Natural killer cell treated with Interleukin-12 subunit alpha and Interleukin-12 subunit beta and Interleukin-15 and Interleukin-18, amount 100 ng/mL, for 72 hours (primary cell): ENCODE data around the gene LYPD5. TPM values are rescaled to one million over a fixed set of nuclear protein-coding genes. Genes with fewer than 3 reads are reported as not detected.

Experiments
- ATAC-seq, 2 donors: fragments of 150-1000 bp; cut with Tn5 transposase in 1 of 2; sonication (Bioruptor Pico), chemical (Tn5 transposase) in 1 of 2; 2 replicates each; pipeline ENCODE4 v1.10.0; 2021
- DNase-seq: peaks from one replicate; pipeline ENCODE4 v3.0.0; 2022; ENCODE audit warnings: low spot score
- H3K27ac Mint-ChIP-seq, 2 donors: 1 replicate in 1 of 2; 2 replicates in 1 of 2; pipeline ENCODE4 v1.8.0; 2022; ENCODE audit warnings: mixed read lengths in 2 of 2, mild to moderate bottlenecking in 1 of 2, moderate library complexity in 1 of 2
- H3K27me3 Mint-ChIP-seq, 2 donors: 1 replicate in 1 of 2; 2 replicates in 1 of 2; pipeline ENCODE4 v1.8.0; 2022; ENCODE audit warnings: mixed read lengths in 2 of 2
- H3K36me3 Mint-ChIP-seq: one replicate; pipeline ENCODE4 v1.8.0; 2022; ENCODE audit warnings: mixed read lengths
- H3K4me1 Mint-ChIP-seq, 2 donors: 1 replicate in 1 of 2; 2 replicates in 1 of 2; pipeline ENCODE4 v1.8.0; 2022; ENCODE audit warnings: low read depth in 2 of 2, mixed read lengths in 2 of 2, mild to moderate bottlenecking in 1 of 2
- H3K4me3 Mint-ChIP-seq: one replicate; pipeline ENCODE4 v1.8.0; 2022; ENCODE audit warnings: mixed read lengths
- H3K9me3 Mint-ChIP-seq: 2 replicates; pipeline ENCODE4 v1.8.0; 2022; ENCODE audit warnings: mixed read lengths
- total RNA-seq, 2 donors: library from RNA; stranded (reverse); gene quantifications; one replicate each; pipeline ENCODE4 v1.2.3, GENCODE V29; 2022

LYPD5 gene
- total RNA-seq, 2 donors from 2014 or later: 0.29 TPM; not detected in 1

DNA sequence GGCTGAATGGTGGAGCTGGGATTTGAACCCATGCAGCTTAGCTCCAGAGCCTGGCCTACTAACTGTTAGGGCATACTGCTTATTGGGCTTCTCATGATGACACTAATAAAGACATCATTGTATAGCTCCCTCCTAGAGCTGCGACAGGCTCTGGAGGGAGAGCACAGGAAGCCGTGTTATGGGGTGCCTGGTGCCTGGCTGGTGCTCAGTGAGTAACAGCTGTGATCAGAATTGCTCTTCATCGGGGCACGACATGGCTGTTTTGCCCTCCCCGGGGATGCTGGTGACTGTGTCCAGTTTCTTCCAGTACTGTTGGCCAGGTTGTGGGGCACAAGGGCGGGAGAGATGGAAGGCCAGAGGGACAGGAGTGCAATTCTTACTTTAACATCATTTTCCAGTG, 5.1 kb downstream of the LYPD5 start:
- Mint-ChIP-seq H3K9me3 (peaks cover 2% of the 10 kb centered on the region), H3K27ac (no peak overlapping the region), H3K36me3 (no peaks in the 10 kb centered on the region), H3K27me3 (peaks cover 29 to 32% of the 10 kb centered on the region in 2 donors), H3K4me3 (peak overlapping the region; percentile 23), H3K4me1 (peaks cover 5 to 15% of the 10 kb centered on the region in 2 donors)
- ATAC-seq: no peak
- no peak for DNase-seq

DNA sequence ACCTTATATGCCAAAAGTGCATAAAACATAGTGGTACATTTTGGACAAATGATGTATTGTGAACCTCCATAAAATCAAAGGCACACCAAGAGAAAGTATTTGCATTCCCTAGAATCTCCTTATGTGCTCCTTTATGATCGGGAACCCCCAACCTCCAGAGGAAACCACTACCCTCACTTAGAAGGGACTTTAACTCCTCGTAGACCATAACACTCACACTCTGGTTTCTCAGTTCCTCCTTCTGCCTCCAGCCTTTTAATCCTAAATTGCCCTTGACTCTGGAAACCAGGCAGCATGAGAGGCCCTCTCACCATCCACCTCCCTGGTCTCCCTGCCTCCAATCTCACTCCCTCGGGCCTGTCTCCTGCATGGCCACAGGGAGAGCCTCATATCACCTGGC, 11.7 kb downstream of the LYPD5 start:
- no peaks in the 10 kb centered on the region for H3K9me3 Mint-ChIP-seq
- H3K36me3 Mint-ChIP-seq: no peaks in the 10 kb centered on the region
- no peak for ATAC-seq
- peaks cover 13 to 18% of the 10 kb centered on the region in 2 donors for H3K27me3 Mint-ChIP-seq
- DNase-seq: no peak
- H3K27ac Mint-ChIP-seq: no peak overlapping the region
- no peak overlapping the region for H3K4me3 Mint-ChIP-seq
- peaks cover 0 to 5% of the 10 kb centered on the region in 2 donors for H3K4me1 Mint-ChIP-seq

DNA sequence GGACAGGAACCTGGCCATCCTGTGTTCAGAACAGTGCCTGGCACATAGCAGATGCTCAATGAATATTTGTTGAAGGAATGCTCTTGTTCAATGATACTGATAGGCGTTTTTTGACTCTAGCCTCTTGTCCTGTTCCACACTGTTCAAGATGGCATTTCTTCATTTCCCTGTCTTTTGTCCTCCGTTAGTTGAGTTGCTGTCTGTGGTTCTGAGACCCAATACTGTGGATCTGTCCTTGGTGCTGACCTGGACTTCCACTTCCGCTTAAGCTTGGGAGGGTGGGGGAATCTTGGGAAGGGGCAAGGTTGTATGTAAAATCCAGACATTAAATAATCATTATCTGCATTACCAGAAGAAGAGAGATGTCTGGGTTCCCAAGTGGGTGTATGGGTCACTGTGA, 13.2 kb downstream of the LYPD5 start:
- no peaks in the 10 kb centered on the region for H3K9me3 Mint-ChIP-seq
- no peak overlapping the region for H3K27ac Mint-ChIP-seq
- DNase-seq (no peak), ATAC-seq (no peak)
- H3K4me1 Mint-ChIP-seq: peaks cover 10 to 20% of the 10 kb centered on the region in 2 donors
- H3K4me3 Mint-ChIP-seq: no peak overlapping the region
- H3K36me3 Mint-ChIP-seq: no peaks in the 10 kb centered on the region
- peaks cover 13 to 17% of the 10 kb centered on the region in 2 donors for H3K27me3 Mint-ChIP-seq

DNA sequence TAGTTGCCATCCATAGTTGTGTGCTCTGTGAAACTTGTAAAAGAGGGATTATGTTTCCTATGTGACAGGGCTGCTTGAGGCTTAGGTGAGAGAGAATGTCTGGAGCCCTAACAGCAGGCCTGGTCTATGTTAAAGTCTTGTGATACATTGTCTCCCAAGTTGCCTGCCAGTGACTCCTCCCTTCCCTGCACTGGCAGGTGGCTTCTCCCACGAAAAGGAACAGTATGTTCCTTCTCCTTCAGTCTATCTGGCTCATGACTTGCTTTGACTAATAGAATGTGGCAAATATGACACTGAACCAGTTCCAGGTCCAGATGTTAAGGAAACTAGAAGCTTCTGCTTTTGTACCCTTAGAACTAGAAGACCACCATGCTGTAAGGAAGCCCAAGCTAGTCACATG, 15.6 kb downstream of the LYPD5 start:
- Mint-ChIP-seq H3K27ac (no peak overlapping the region), H3K27me3 (peaks cover 8 to 19% of the 10 kb centered on the region in 2 donors), H3K4me3 (no peak overlapping the region), H3K36me3 (no peaks in the 10 kb centered on the region), H3K4me1 (peaks cover 23 to 39% of the 10 kb centered on the region in 2 donors), H3K9me3 (no peaks in the 10 kb centered on the region)
- ATAC-seq: no peak
- DNase-seq: no peak

DNA sequence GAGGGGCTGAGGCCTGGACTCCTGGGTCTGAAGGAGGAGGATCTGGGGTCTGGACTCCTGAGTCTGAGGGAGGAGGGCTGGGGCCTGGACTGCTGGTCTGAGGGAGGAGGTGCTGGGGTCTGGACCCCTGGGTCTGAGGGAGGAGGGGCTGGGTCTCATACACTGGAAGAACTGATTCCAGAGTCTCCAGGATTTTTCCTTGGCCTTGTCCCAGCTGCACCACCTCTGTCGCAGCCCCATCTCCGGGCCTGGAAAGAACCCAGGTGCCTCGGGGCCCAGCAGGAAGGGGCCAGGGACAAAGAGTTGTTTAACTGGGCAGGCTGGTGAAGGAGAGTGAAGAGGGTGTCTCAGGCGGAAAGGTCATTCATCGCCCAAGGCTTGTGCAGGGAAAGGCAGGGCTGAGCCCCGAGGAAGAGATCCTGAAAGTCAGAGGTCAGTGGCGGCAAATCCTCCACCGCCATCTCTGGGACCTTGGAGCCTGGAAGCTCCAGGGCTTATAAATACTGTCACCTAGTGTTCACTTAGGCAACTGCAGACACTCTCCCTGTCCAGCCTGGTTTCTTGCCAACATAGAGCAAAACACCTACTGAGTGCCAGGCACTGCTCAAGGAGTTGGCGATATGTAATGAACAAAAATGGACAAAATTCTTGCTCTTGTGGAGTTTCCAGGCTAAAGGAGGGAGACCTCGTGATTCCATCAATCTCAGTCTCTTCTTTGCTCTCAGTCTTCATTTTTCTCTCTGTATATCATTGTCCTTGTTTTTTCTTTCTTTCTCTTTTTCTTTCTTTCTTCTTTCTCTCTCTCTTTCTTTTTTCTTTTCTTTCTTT, 17.1 kb downstream of the LYPD5 start:
- H3K4me1 Mint-ChIP-seq: peaks cover 31 to 48% of the 10 kb centered on the region in 2 donors
- peaks cover 8 to 26% of the 10 kb centered on the region in 2 donors for H3K27me3 Mint-ChIP-seq
- ATAC-seq: peak; percentile 33 to 82
- peak overlapping the region; percentile 42 for H3K4me3 Mint-ChIP-seq
- DNase-seq: no peak
- no peaks in the 10 kb centered on the region for H3K9me3 Mint-ChIP-seq
- H3K27ac Mint-ChIP-seq: peak overlapping the region; percentile 13 to 80
- no peaks in the 10 kb centered on the region for H3K36me3 Mint-ChIP-seq

DNA sequence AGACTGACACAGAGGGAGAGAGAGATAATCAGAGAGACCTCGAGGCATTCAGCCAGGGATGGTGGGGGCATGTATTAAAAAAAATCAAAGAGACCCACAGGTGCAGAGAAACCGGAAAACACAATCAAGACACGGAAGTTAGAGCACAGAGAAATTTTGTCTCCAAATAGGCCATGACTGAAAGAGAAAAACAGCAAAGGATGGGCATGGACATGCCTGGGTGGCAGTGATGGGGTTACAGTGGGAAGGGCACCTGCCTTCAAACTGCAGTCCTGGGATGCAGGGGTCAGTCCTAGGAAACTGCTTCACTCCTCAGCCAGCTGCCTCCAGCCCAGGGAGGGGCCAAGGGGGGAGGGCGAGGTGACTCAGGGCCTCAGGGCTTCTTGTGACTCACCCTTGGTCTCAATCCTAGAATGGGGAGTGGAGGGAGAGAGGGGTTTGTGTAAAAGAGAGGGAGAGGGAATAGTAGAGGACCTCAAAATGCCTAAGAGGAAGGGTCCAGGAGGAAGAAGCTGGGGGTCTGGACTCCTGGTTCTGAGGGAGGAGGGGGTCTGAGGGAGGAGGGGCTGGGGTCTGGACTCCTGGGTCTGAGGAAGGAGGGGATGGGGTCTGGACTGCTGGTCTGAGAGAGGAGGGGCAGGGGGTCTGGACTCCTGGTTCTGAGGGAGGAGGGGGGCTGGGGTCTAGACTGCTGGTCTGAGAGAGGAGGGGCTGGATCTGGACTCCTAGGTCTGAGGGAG, 17.8 kb downstream of the LYPD5 start:
- peaks cover 8 to 27% of the 10 kb centered on the region in 2 donors for H3K27me3 Mint-ChIP-seq
- H3K27ac Mint-ChIP-seq: peak overlapping the region; percentile 13 to 80
- peaks cover 34 to 53% of the 10 kb centered on the region in 2 donors for H3K4me1 Mint-ChIP-seq
- H3K36me3 Mint-ChIP-seq: no peaks in the 10 kb centered on the region
- peak overlapping the region; percentile 42 for H3K4me3 Mint-ChIP-seq
- ATAC-seq (peak; percentile 58 to 59), DNase-seq (no peak)
- H3K9me3 Mint-ChIP-seq: no peaks in the 10 kb centered on the region

DNA sequence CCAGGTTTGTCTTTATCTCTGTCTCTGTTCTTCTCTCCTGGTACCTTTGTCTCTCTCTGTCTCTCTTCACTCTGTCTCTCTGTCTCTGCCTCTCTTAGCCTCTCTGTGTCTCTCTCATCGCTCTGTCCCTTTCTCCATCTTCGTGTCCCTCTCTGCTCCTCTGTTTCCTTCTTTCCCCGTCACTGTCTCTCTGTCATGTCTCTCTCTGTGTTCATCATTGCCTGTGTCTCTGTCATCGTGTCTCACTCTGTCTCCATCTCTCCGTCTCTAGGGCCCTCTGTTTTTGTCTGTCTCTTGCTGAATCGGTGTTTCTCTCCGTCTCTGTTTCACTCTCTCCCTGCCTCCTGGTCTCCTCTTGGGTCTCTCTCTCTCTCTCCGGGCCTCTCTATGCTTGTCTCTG, 18.6 kb downstream of the LYPD5 start:
- DNase-seq: no peak
- H3K4me1 Mint-ChIP-seq: peaks cover 40 to 58% of the 10 kb centered on the region in 2 donors
- no peaks in the 10 kb centered on the region for H3K36me3 Mint-ChIP-seq
- H3K9me3 Mint-ChIP-seq: no peaks in the 10 kb centered on the region
- H3K27me3 Mint-ChIP-seq: peaks cover under 1 to 22% of the 10 kb centered on the region in 2 donors
- ATAC-seq: no peak
- peak overlapping the region; percentile 13 to 80 for H3K27ac Mint-ChIP-seq
- H3K4me3 Mint-ChIP-seq: peak overlapping the region; percentile 42

DNA sequence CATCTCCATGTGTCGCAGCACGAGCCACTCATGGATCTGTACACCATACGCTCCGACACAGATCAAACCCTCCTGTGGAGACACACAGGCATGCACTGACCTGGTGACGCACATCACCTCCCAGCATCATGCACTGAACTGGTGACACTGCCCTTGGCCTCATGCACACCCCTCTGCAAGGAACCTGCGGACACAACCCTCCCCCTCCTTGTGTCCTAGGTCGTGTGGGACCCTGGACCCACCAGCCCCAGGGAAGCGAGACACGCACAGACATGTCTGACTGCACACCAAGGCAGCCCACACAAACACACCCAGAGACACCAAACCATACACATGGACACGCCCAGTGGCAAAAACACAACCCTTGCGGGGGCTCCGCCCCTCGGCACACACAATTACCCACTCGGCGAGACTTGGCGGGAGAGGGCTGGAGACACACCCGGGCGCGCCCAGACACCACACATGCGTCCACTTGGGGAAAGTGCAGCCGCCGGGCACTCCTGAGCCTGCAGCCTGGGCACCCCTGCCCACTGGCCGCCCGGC, 19.5 kb downstream of the LYPD5 start:
- ATAC-seq (no peak), DNase-seq (no peak)
- Mint-ChIP-seq H3K4me3 (peak overlapping the region; percentile 91), H3K27me3 (peaks cover 0 to 30% of the 10 kb centered on the region in 2 donors), H3K36me3 (no peaks in the 10 kb centered on the region), H3K9me3 (no peaks in the 10 kb centered on the region), H3K27ac (peak overlapping the region; percentile 80 to 81), H3K4me1 (peaks cover 48 to 67% of the 10 kb centered on the region in 2 donors)

DNA sequence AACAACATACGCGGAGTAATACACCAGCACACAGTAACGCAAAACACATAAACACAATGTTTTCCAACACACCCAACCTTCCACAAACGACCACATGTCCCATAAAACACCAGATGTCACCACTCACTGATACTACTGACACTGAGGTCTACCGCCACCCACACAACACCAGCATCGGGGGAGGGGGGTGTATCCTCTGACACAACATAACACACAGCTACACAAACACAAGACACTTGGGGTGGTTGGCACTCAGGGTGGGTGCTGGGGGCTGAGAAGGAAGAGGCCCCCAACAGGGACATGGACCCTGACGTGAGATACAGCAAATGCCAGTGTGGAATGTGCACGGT, 20.0 kb downstream of the LYPD5 start:
- no peaks in the 10 kb centered on the region for H3K36me3 Mint-ChIP-seq
- ATAC-seq: no peak
- H3K4me1 Mint-ChIP-seq: peaks cover 51 to 72% of the 10 kb centered on the region in 2 donors
- peaks cover 0 to 30% of the 10 kb centered on the region in 2 donors for H3K27me3 Mint-ChIP-seq
- peak overlapping the region; percentile 91 for H3K4me3 Mint-ChIP-seq
- no peak for DNase-seq
- H3K27ac Mint-ChIP-seq: peak overlapping the region; percentile 80 to 81
- no peaks in the 10 kb centered on the region for H3K9me3 Mint-ChIP-seq

DNA sequence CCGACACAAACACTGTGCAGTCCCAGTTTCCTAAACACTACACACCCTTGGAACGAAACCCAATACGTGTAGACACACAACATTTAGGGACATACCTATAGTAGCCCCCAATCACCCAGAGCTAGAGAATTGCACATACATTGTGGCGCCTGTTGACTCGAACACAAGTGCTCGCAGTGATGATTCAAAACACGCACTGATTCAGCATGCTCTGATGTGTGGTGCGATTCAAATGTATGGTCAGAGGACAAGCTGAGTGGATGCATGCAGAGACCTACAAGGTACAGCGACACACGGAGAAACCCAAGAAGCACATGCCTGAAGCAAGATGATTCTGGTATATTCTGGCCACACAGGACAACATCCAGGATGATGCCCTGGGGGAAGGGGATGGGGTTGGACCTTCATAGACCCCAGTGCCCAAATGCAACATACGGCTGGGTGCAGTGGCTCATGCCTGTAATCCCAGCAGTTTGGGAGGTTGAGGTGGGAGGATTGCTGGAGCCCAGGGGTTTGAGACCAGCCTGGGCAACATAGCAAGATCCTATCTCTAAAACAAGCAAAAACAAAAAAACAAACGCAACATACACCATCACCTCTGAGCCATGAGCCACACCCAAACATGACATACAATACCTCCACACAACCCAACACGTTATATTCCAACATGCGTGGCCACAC, 20.5 kb downstream of the LYPD5 start:
- Mint-ChIP-seq H3K36me3 (no peaks in the 10 kb centered on the region), H3K4me1 (peaks cover 55 to 77% of the 10 kb centered on the region in 2 donors), H3K27me3 (peaks cover 0 to 32% of the 10 kb centered on the region in 2 donors), H3K9me3 (no peaks in the 10 kb centered on the region), H3K27ac (peak overlapping the region; percentile 80 to 81), H3K4me3 (peak overlapping the region; percentile 91)
- ATAC-seq (peak in 1 of 2 donors; percentile 58), DNase-seq (no peak)

DNA sequence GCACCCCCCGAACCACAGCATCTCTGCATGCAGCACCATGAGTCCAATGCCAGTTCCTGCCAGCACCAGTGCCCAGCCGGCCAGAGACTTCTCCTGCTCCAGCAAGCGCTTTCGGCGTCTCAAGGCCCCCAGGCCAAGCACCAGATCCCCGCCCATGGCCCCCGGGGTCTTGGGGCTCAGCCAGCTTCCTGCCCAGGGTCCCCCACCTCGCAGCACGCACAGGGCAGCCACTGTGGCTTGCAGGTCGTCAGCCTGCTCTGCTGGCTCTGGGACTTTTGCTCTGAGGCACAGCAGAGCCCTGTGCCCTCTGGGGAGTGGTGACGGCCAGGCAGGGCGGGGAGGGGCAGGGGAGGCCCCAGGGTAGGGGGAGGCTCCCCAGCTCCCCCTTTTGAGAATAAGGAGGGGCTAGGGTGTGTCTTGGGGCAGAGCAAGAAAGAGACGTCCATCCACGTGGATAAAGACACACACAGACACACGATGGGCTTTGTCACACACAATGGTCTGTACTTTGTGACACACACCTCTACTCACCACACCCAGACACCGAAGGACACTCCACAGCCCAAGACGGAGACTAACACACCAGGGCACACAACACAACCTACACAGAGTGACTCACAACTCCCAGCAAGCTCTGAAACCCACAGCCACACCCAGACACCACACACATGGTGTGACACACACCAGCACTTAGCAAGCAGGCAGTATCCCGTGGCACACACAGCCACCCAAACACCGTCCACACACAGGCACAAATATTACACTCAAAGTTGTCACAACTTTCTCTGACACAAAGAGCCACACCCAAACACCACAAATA, 21.3 kb downstream of the LYPD5 start, which contains the start of gene KCNN4:
Gene KCNN4, minus strand, starts transcription at position 268 of the 820 bp plus-strand sequence. Its CDS starts 112 bp downstream, at position 156.
- Mint-ChIP-seq H3K27me3 (peaks cover 0 to 32% of the 10 kb centered on the region in 2 donors), H3K4me1 (peaks cover 60 to 75% of the 10 kb centered on the region in 2 donors), H3K9me3 (no peaks in the 10 kb centered on the region), H3K36me3 (no peaks in the 10 kb centered on the region), H3K4me3 (peak within 1 kb of the TSS; percentile 91), H3K27ac (peak within 1 kb of the TSS; percentile 80 to 81)
- DNase-seq: no peak
- peak; percentile 79 to 83 for ATAC-seq

DNA sequence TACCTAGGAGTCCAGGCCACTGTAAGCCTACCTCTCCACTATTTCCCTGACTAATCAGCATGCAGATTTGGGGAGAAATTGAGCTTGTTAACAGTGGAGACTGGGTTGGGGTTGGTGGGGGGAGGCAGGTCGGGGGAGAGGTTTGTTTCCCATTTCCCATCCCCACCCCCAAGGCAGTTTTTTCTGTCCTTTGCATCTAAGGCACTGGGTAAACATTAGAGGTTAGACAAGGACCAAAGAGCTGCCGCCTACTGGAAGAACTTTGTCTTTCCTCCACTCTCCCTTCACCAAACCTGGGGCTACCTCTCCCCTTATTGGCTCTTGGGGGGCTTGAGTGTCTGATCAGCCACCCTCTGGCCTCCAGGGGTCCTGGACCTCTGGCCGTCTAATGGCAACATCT, 22.4 kb downstream of the LYPD5 start:
- Mint-ChIP-seq H3K27me3 (peaks cover 0 to 32% of the 10 kb centered on the region in 2 donors), H3K27ac (peak overlapping the region; percentile 45 to 80), H3K4me3 (peak overlapping the region; percentile 91), H3K36me3 (no peaks in the 10 kb centered on the region), H3K9me3 (no peaks in the 10 kb centered on the region), H3K4me1 (peaks cover 61 to 65% of the 10 kb centered on the region in 2 donors)
- no peak for ATAC-seq
- DNase-seq: no peak
